Stimulated activated naive CD4-positive, alpha-beta T cell treated with Interleukin-2 at 50 U/mL for 16 hours (primary cell): ENCODE measurements around the gene WDR64.

ENCODE experiments used
- DNase-seq: peaks from one replicate; lab custom pipeline; 2025; lab: John Stamatoyannopoulos, UW

The WDR64 gene

DNA sequence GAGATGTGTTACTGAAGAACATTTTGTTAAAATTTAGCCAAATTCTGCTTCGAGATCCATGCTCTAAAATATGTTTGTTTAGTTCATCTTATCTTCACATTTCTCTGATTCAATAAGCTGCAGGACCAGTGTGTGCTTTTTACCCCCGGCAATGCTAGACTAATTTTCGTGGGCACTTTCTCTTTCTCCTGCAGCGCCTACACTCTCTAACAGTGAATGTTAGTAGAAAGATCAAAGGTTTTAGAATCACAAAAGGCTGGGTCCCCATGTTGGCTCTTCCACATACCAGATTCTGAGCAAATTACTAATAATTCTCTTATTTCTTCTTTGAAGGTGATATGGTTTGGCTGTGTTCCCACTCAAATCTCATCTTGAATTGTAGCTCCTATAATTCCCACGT lies 20.4 kb upstream of the WDR64 start:
- DNase-seq: no peak

- no peak for DNase-seq
Measured at GRCh38 chr1:241632987-241633386, 19.1 kb upstream of the WDR64 start.

DNA sequence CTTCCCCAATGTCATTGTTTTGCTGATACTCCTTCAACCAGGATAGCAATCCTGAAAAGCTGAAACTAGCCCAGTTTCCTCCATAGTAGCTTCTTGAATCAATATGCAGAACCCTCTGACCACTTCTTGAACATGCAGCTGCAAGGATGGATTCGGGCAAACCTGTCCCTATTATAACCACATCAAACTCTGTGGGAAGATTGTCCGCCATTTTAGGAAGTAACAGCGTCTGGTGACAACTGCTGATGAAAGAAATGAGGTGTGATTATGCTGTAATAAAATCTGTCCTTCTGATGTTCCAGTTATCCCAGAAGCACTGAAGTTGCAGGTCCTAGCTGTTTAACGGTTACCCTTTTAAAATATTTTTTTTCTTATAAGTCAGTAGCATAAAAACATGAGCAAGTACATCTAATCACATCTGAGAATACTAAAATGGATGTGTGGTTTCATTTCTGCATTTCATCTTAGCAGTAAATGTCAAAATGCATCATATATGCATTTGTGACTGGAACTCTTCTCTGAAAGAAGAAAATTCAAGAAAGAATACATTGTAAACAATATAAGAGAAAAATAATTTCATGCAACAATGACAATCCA lies 16.4 kb upstream of the WDR64 start:
- DNase-seq: no peak

- no peak for DNase-seq
Measured at GRCh38 chr1:241636291-241636690, 15.8 kb upstream of the WDR64 start.

- DNase-seq: no peak
Measured at GRCh38 chr1:241637046-241637590, 15.0 kb upstream of the WDR64 start.

GRCh38 chr1:241637604-241638003 lies 14.5 kb upstream of the WDR64 start:
- no peak for DNase-seq

- DNase-seq: no peak
Measured at GRCh38 chr1:241638099-241638682, 13.9 kb upstream of the WDR64 start.

GRCh38 chr1:241638909-241639622 lies 13.0 kb upstream of the WDR64 start:
- DNase-seq: no peak

DNA sequence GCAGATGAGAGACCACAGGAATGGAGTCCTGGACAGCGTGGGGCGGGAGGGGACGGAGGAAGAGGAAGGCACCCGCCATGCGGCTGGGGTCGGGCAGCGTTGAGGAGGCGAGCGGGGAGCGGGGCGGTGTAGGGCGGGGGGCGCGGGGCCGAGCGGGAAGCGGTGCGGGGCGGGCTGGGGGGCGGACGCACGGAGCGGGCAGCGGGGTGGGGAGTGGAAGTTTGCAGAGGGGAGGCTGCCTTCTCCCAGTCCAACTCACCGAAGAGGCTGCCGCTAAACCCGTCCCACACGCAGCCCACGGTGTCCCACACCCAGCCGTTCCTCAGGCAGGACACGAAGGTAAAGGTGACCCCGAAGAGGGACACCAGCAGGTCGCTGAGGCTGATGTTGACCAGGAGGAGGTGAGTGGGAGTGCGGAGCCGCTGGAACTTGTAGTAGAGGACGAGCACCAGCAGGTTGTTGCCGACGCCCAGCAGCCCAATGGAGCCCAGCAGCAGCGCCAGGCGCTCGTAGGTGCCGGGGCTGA lies 12.4 kb upstream of the WDR64 start:
- peak; percentile 41 for DNase-seq

GRCh38 chr1:241640149-241640866 lies 11.8 kb upstream of the WDR64 start, which contains the start of the genes CHML and OPN3:
CHML (minus strand) TSS chr1:241640369; CDS start chr1:241635766, 4,603 bp downstream.
OPN3 (minus strand) TSS chr1:241640369; CDS start chr1:241640254, 115 bp downstream.
- DNase-seq: peak; percentile 86

GRCh38 chr1:241640867-241641622 lies 11.0 kb upstream of the WDR64 start:
- DNase-seq: no peak

GRCh38 chr1:241641773-241642592 lies 10.1 kb upstream of the WDR64 start:
- DNase-seq: no peak

DNA sequence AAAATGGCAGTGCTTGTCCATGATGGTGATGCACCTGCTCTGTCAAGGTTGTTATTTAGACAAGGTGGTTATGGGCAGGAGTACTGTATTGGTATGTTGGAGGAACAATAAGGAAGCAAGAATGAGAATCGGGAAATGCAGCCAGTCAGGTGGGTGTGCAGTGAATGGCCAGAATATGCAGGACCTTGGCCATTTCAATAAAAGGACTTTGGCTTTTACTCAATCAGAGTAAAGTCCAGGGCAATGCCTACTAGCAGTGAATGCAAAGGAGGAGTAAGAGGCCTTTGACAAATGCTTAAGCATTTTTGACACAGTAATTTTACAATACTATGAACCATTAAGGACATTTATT lies 9.5 kb upstream of the WDR64 start:
- DNase-seq: no peak

DNA sequence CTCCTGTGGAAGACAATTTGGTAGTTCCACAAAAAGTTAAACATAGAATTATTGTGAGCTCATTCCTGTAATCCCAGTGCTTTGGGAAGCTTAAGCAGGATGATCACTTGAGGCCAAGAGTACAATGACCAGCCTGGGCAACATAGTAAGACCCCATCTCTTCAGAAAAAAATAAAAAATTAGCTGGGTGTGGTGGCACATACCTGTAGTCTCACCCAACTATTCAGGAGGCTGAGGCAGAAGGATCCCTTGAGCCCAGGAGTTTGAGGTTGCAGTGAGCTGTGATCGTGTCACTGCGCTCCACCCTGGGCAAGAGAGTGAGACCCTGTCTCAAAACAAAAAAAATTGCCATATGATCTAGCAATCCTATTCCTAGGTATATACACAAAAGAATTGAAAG lies 7.8 kb upstream of the WDR64 start:
- DNase-seq: no peak

DNA sequence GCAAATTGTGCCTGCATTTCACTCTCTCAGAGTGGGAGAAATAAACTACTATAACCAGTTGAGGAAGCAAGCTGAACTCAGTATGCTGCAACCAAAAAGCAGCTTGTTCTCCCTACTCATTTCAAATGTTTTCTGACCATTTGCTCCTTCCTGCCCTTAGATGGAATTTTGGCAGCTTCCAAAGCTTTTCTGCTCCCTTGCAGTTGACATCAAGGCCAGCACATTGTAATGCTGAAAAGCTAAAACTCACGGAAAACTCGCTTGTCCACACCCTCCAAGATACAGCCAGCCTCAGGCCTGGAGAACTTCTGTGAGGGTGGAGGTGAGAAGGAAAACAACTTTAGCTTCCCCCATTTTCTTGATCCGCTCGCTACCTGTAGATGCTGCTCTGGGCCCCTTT lies 6.9 kb upstream of the WDR64 start:
- no peak for DNase-seq

DNA sequence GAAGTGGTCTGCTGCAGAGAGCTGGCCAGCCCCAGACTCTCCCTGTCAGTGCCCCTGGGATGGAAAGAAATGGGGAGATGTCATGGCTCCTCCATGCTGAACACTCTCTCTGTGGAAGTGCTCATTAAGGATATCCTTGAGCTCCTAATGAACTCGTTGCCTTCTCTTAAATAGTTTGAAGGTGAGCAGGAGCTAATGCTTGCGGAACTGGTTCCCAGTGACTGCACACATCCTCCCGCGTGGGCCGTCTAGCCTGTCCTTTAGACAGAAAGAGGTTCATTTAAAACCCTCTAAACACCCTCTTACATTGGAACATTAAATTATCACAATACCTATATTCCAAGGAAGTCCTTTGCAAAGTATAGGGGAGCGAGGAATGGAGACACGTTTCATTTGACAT lies 5.9 kb upstream of the WDR64 start:
- no peak for DNase-seq

- no peak for DNase-seq
Measured at GRCh38 chr1:241647658-241648057, 4.4 kb upstream of the WDR64 start.

DNA sequence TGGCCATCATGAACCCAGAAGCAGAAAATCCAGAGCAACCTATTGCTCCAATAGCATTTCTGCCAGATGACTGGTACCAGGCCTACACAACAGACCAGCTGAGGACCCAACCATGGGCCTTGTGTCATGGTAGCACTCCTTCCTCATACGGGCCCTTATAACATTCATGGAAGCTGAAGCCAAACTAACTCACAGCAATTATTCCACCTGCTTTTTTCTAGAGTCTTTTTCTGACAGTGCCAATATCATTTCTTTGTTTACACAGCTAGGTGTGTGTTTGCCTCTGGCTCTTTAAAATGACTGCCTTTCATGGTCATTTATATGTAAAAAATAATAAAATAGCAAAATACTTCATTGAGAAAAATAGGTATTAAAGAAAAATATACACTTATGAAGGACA lies 3.9 kb upstream of the WDR64 start:
- DNase-seq: no peak

DNA sequence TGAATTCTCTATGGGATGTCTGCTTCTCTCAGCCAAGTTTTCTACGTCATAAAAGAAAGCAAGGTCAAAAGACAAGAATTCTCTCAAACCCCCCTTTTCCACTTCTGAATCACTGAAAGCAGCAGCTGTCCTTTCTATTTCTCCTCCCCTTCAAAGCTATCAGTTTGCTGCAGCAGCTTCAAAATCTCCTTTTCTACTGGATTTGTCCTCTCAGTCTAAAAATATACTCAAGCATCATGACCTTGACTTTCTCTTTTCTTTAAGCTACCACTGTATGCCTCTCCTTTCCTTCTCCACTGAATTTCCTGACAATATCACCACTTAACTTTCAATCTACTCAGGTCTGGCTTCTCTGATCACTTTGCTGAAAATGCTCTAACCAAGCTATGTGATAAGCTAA lies 1.9 kb downstream of the WDR64 start:
- no peak for DNase-seq

DNA sequence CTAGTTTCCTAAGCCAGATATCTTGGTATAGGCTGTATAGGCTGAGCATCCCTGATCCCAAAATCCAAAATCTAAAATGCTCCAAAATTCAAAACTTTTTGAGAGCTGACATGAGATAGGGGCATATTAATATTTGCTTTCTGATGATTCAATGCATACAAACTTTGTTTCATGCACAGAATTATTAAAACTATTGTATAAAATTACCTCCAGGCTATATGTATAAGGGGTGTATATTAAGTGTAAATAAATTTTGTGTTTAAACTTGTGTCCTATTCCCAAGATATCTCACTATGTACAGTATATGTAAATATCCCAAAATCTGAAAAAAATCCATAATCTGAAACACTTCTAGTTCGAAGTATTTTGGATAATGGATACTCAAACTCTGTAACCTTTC lies 2.6 kb downstream of the WDR64 start:
- no peak for DNase-seq
